Measurements from ENCODE around the gene DSCAM. TPM values are rescaled to one million over a fixed set of nuclear protein-coding genes. Genes with fewer than 3 reads are reported as not detected.

Gene DSCAM
- total RNA-seq, 2 donors from 2014 or later = not detected

GRCh38 chr21:40351006-40351405 lies 496.0 kb downstream of the DSCAM start:
- TF ChIP-seq CTCF (IDR thresholded peaks at IDR 0.05) = no peak
- Histone ChIP-seq H3K27me3 (no peaks in the 10 kb centered on the region), H3K27ac (no peak overlapping the region)

GRCh38 chr21:40349591-40349990 lies 497.4 kb downstream of the DSCAM start:
- Histone ChIP-seq H3K27me3 (no peaks in the 10 kb centered on the region), H3K4me1 (no peaks in the 10 kb centered on the region), H3K27ac (no peak overlapping the region), H3K9me3 (no peaks in the 10 kb centered on the region), H3K4me3 (no peak overlapping the region), H3K36me3 (no peaks in the 10 kb centered on the region)
- no peak for DNase-seq (ENCODE audit: low spot score)
- TF ChIP-seq CTCF (IDR thresholded peaks at IDR 0.05) = no peak

More at GRCh38 chr21:40351006-40351405, 496.0 kb downstream of the DSCAM start:
- Histone ChIP-seq H3K36me3 (no peaks in the 10 kb centered on the region), H3K9me3 (no peaks in the 10 kb centered on the region), H3K4me3 (no peak overlapping the region), H3K4me1 (no peaks in the 10 kb centered on the region)
- no peak for DNase-seq (ENCODE audit: low spot score)

- H3K36me3 ChIP-seq = no peaks in the 10 kb centered on the region
- TF ChIP-seq CTCF (IDR thresholded peaks at IDR 0.05) = no peak
These were observed 501.1 kb downstream of the DSCAM start for GRCh38 chr21:40345711-40346321.

GRCh38 chr21:40340357-40340756 lies 506.6 kb downstream of the DSCAM start:
- no peak for DNase-seq (ENCODE audit: low spot score)
- Histone ChIP-seq H3K27ac (no peak overlapping the region), H3K4me3 (no peak overlapping the region), H3K36me3 (no peaks in the 10 kb centered on the region), H3K9me3 (no peaks in the 10 kb centered on the region), H3K4me1 (no peaks in the 10 kb centered on the region), H3K27me3 (no peaks in the 10 kb centered on the region)
- no peak for TF ChIP-seq CTCF (IDR thresholded peaks at IDR 0.05)

More at GRCh38 chr21:40345711-40346321, 501.1 kb downstream of the DSCAM start:
- Histone ChIP-seq H3K27me3 (no peaks in the 10 kb centered on the region), H3K27ac (no peak overlapping the region), H3K4me3 (no peak overlapping the region), H3K9me3 (no peaks in the 10 kb centered on the region), H3K4me1 (no peaks in the 10 kb centered on the region)
- DNase-seq (ENCODE audit: low spot score) = no peak

- Histone ChIP-seq H3K4me3 (no peak overlapping the region), H3K36me3 (no peaks in the 10 kb centered on the region), H3K9me3 (no peaks in the 10 kb centered on the region), H3K4me1 (no peaks in the 10 kb centered on the region), H3K27me3 (no peaks in the 10 kb centered on the region), H3K27ac (no peak overlapping the region)
- TF ChIP-seq CTCF (IDR thresholded peaks at IDR 0.05) = no peak
- no peak for DNase-seq (ENCODE audit: low spot score)
These were observed 507.9 kb downstream of the DSCAM start for GRCh38 chr21:40339050-40339449.

GRCh38 chr21:40337981-40338380 lies 509.0 kb downstream of the DSCAM start:
- no peak for TF ChIP-seq CTCF (IDR thresholded peaks at IDR 0.05)
- Histone ChIP-seq H3K9me3 (no peaks in the 10 kb centered on the region), H3K27me3 (no peaks in the 10 kb centered on the region)

More at GRCh38 chr21:40337981-40338380, 509.0 kb downstream of the DSCAM start:
- no peak overlapping the region for H3K27ac ChIP-seq
- H3K4me3 ChIP-seq = no peak overlapping the region
- H3K36me3 ChIP-seq = no peaks in the 10 kb centered on the region
- DNase-seq (ENCODE audit: low spot score) = no peak
- no peaks in the 10 kb centered on the region for H3K4me1 ChIP-seq

All from right atrium auricular region (tissue), 2 donors.